Epithelial cell of proximal tubule (primary cell): ENCODE data around the gene CYTH1. TPM values are rescaled to one million over a fixed set of nuclear protein-coding genes. Genes with fewer than 3 reads are reported as not detected.

Experiments
- DNase-seq: peaks from one replicate; pipeline ENCODE4 v3.0.0-alpha.2; 2011; ENCODE audit warnings: low read depth
- H3K4me3 ChIP-seq: 2 replicates; pipeline ENCODE4 v1.5.1; 2011; ENCODE audit warnings: low read depth, mild to moderate bottlenecking, low read length
- total RNA-seq: library from RNA; depleted of rRNA; stranded (reverse); fragments of >200 nt; gene quantifications from 2 replicates; pipeline ENCODE4 v1.2.3, GENCODE V29; 2015
- TF ChIP-seq, protein P1 (sequence below): conservative IDR thresholded peaks from 2 replicates; pipeline ENCODE4 v1.5.1; 2012; ENCODE audit warnings: low read depth, mild to moderate bottlenecking, low read length

The CYTH1 gene
- total RNA-seq, 1 donor from 2014 or later = 16.8 TPM

DNA sequence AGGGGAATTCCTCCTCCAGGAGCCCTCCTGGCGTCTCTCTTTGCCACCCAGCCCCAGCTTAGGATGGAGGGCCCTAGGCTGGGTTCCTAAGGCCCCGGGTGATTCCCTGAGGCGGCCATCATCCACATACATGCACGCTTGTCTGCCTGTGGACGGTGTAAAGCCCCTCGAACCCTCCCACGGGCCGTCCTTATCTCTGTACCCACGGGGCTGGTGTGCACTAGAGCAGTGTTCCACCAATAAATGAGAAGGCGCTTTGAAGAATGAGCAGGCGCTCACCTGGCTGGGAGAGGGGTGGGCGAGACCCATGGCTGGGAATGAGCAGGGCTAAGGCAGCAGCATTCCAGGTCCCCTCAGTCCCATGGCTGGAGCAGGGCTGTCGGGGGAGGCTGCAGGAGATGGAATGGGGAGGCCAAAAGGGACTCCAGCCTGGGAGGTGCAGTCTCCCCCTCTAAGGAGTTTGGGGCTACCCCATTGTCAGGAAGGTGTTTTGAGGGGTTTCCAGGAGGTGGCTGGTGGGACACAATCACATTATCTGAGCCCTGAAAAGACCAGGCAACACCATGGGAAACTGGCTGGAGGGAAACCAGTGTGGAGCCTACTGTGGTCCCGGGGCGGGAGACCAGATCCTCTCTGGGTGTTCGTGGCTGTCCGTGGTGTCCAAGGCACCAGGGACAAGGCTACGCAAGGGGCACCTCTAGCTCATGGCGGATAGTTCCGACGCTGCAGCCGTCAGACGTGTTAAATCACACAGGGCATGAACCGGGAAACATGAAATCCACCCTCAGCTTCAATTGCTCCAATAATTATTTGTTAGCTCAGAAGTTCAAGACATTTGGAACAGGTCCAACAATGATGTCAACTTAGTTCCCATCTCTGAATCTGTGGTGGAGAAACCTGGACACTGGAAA, 117.3 kb downstream of the CYTH1 start:
- DNase-seq = peak; percentile 10
- H3K4me3 ChIP-seq = no peak overlapping the region
- TF ChIP-seq, protein P1, sequence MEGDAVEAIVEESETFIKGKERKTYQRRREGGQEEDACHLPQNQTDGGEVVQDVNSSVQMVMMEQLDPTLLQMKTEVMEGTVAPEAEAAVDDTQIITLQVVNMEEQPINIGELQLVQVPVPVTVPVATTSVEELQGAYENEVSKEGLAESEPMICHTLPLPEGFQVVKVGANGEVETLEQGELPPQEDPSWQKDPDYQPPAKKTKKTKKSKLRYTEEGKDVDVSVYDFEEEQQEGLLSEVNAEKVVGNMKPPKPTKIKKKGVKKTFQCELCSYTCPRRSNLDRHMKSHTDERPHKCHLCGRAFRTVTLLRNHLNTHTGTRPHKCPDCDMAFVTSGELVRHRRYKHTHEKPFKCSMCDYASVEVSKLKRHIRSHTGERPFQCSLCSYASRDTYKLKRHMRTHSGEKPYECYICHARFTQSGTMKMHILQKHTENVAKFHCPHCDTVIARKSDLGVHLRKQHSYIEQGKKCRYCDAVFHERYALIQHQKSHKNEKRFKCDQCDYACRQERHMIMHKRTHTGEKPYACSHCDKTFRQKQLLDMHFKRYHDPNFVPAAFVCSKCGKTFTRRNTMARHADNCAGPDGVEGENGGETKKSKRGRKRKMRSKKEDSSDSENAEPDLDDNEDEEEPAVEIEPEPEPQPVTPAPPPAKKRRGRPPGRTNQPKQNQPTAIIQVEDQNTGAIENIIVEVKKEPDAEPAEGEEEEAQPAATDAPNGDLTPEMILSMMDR = no peak

DNA sequence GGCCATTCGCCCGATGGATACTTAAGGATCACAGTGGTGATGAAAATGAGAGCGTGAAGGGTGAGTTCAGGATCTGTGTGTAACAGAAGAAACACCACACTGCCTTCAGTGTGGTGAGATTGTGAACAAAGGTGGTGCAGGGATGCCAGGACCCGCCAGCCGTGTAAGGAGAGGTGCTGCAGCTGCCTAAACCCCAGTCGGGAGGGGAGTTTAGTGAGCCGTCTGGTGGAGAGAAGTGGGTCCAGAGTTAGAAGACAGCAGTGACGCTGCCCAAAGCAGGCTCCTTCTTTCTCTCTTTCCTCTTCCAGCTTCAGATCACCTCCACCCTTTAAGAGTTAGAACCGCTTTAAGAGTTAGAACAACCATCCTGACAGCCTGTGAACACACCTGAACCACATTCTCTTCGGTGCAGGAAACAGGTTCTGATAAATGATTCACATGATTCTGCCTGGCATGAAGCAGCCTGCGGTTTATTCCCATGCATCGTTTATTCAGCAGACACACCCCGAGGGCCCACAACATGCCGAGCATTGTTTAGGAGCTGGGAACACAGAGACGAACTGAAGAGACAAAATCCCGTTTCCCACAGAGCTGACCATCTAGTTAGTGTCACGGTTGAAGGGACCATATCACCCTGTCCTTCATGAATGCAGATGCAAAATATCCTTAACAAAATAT, 120.8 kb downstream of the CYTH1 start:
- peak; percentile 79 for DNase-seq
- TF ChIP-seq, protein P1 = no peak
- no peak overlapping the region for H3K4me3 ChIP-seq

DNA sequence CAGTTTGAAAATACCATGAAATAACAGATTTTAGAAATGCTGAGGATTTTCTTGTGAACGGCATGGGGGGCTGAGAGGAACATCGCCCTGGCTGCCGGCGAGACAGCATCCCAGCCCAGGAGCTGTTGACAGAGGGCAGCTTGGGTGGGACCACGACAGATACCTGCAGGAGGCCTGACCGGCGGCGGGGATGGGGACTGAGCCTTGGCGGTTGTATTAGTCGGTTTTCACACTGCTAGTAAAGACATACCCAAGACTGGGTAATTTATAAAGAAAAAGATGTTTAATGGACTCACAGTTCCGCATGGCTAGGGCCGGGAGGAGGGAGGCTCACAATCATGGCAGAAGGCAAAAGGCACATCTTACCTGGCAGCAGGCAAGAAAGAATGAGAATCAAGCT, 122.5 kb downstream of the CYTH1 start:
- TF ChIP-seq, protein P1 = no peak
- no peak for DNase-seq

DNA sequence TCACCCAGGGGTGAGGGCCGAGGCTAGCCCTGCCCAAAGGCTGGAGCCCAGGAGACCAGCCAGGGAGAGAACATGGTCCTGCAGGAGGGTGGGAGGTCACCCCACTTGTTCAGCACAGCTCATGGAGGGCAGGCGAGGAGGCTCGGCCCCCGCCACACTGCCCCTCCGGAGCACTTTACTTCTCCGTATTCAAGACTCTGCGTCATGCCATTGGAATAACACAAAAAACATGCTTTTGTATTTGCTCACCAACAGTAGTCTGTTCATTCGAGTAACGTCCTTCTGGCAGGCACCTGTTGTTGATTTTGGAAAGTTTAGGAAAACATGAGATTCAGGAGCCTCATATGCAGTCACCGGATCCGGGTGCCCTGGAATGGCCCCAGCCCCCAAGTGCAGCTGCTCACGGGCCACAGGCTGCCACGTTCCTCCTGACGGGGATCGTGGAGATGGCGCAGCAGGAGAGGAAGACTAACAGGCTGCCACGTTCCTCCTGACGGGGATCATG, 123.7 kb downstream of the CYTH1 start:
- H3K4me3 ChIP-seq = no peak overlapping the region
- DNase-seq = no peak
- TF ChIP-seq, protein P1 = no peak

More for the DNA sequence above, 122.5 kb downstream of the CYTH1 start:
- H3K4me3 ChIP-seq = no peak overlapping the region

DNA sequence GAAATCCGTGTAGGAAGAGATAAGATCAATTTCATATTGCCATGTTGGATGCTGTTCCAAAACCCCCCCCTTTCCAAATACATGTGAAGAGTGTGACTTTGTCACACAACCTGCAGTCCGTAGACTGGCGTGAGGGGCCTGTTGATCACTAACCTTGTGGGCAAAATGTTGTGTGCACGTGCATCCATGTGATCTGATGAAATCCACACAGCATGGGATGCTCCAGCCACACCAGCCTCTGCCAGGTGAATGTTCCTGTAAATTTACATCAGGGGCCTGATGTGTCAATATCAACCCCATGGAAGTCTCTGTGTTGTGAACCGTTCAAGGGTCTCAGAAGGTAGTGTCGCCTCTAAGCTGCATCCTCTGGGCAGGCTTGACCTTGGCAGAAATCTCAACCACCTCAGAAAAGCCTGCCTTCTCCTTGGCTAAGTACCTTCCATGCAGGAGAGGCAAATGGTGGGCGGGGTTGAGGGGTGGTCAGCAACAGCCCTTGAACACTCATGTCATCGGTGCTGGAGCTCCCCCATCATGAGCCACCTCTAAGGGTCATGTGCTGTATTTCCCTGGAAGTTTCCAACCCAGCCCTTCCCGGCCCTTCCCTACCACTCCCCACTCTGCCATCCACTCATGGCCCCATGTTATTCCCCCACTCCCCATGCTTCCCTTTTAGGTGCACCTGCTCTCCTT, 126.7 kb downstream of the CYTH1 start:
- no peak for DNase-seq
- H3K4me3 ChIP-seq = no peak overlapping the region
- TF ChIP-seq, protein P1 = no peak

DNA sequence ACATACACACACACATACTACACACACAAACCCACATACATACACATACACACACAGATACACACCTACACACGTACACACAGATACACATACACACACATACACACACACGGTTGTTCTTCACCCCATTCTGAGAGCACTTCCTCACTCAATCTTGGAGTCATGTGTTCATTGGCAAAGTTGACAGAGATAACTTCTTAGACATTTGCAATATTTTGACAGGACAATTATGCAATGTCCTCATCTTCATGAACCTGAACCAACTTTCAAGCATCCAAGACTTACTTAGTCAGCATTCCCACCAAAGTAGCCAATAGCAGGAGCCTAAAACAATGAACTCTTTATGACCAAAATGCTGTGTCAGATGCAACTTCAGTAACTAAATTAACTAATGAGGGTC, 127.7 kb downstream of the CYTH1 start:
- no peak overlapping the region for H3K4me3 ChIP-seq
- TF ChIP-seq, protein P1 = no peak
- DNase-seq = no peak
